PFSK-1 (cell line): Measurements from ENCODE around the gene SARDH.

ENCODE experiments used
- POLR2AphosphoS5 ChIP-seq: IDR thresholded peaks from 2 replicates; pipeline ENCODE4 v1.6.1; 2012; ENCODE audit warnings: low read depth, mild to moderate bottlenecking, control low read depth, low read length, moderate library complexity
- REST ChIP-seq, 2 experiments: IDR thresholded peaks; 2 replicates each; pipeline versions ENCODE4 v1.6.1 to v1.8.0; 2011 to 2012; ENCODE audit warnings: low read depth in 2 of 2, low read length in 2 of 2, control low read depth in 1 of 2, inconsistent platforms in 1 of 2, mild to moderate bottlenecking in 1 of 2, moderate library complexity in 1 of 2; ENCODE audit not compliant: insufficient read depth in 1 of 2
- SIN3A ChIP-seq: IDR thresholded peaks from 2 replicates; pipeline ENCODE4 v1.6.1; 2012; ENCODE audit warnings: mild to moderate bottlenecking, low read length, moderate library complexity, borderline replicate concordance; ENCODE audit not compliant: insufficient read depth
- TAF1 ChIP-seq: IDR thresholded peaks from 2 replicates; pipeline ENCODE4 v1.6.1; 2012; ENCODE audit warnings: low read length, control low read depth, borderline replicate concordance; ENCODE audit not compliant: insufficient read depth

- TF ChIP-seq REST (IDR thresholded peaks at IDR 0.05; ENCODE audit: insufficient read depth in 1 of 2, low read depth in 2 of 2, low read length in 2 of 2) (no peak), SIN3A (no peak), TAF1 (no peak), POLR2AphosphoS5 (no peak)
Measured at GRCh38 chr9:133635533-133636531, 102.3 kb downstream of the SARDH start, which contains the start of gene DBH.
